Thyroid gland (tissue), 4 donors: ENCODE measurements around the gene HLA-DQB1.

Source experiments
- CTCF ChIP-seq, 6 experiments: fragments of 200-600 bp in 3 of 6; fragments of 450-650 bp in 3 of 6; sonication (generic) in 3 of 6; IDR thresholded peaks; one replicate each; pipeline ENCODE4 v1.5.1; 2016 to 2019; ENCODE audit warnings: antibody characterized with exemption in 6 of 6, mild to moderate bottlenecking in 2 of 6, inconsistent platforms in 1 of 6, moderate library complexity in 1 of 6
- POLR2A ChIP-seq, 2 donors: fragments of 450-650 bp; IDR thresholded peaks; one replicate each; pipeline ENCODE4 v1.6.1; 2017; ENCODE audit warnings: antibody characterized with exemption in 2 of 2, mild to moderate bottlenecking in 2 of 2, moderate library complexity in 1 of 2

DNA sequence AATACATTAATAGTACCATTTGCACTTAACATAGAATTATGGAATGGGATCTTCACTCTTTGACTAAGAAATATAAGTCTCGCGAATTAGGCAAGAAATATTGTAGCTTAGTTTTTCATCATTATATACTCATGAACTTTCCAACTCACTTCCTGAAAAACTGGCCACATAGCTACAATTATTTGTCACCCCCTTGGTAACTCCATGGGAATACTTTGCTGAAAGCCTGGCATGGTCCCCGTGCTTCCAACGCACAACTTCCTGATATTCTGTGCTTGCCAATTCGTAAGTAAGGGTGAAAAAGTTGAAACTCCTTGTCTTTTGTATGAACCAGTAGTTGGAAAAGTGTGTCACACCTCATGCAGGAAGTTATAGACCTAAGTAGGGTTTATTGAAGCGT lies 53.0 kb downstream of the HLA-DQB1 start:
- TF ChIP-seq CTCF (IDR thresholded peaks at IDR 0.05), result no peak
- TF ChIP-seq POLR2A (IDR thresholded peaks at IDR 0.05), result no peak
